ENCODE measurements around the gene TXNDC16. TPM values are rescaled to one million over a fixed set of nuclear protein-coding genes. Genes with fewer than 3 reads are reported as not detected.
A peak's percentile ranks its signal among the peaks of the same experiment; 100 is the strongest.

The TXNDC16 gene
- total and polyA plus RNA-seq, 7 experiments from 2014 or later = 2.0 to 15.8 (median 7.3) TPM

DNA sequence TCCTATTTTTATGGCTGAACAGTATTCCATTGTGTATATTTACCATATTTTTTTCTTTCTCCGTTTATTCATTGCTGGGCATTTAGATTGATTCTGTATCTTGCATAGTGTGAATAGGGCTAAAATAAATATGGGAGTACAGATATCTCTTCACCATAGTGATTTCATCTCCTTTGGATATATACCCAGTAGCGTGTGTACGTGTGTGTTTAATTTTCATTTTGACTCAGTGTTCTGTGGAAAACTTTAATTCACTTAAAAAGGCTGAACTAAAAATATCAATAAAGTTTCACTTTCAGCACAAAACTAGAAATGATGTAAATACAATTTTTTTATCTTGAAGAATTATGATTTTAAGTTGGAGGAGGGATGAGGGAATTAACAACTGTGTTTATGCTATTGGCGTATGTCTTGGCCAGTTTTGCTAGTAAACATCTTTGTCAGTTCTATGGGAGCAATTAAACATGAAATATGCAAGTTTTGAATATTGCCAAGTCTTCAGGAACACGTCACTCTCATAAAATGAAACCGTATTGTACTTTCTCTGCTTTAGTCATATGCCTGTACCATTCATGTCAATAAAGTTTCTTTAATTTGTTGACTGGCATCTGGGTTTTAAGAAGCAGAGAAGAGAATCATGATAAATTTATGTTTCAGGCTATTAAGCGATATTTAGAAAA is 138.4 kb downstream of the TXNDC16 start:
- no peak for ATAC-seq
- intact Hi-C loops (cut with micrococcal nuclease) = loop anchor here in 1 of 2 donors (1.0 to 5.0 kb wide), 3 partner anchors 13 to 567 kb away; no protein-coding TSS in a partner anchor
- Histone ChIP-seq H3K4me1 (ENCODE audit: control insufficient read depth in 2 of 2, insufficient read depth in 2 of 2, low read length in 2 of 2) (no peaks in the 10 kb centered on the region), H3K27ac (ENCODE audit: low read depth, low read length) (no peak overlapping the region), H3K9me3 (ENCODE audit: control insufficient read depth in 2 of 3, low read length in 3 of 3) (no peaks in the 10 kb centered on the region), H3K36me3 (ENCODE audit: control insufficient read depth in 2 of 3, insufficient read depth in 3 of 3, low read length in 3 of 3) (no peaks in the 10 kb centered on the region), H3K27me3 (ENCODE audit: control insufficient read depth in 2 of 2, insufficient read depth in 2 of 2, low read length in 2 of 2) (no peaks in the 10 kb centered on the region), H3K4me3 (ENCODE audit: low read length) (no peak overlapping the region)
- ChIA-PET POLR2A (no interaction called here), CTCF (no interaction called here)
- Mint-ChIP-seq H3K9me3 (peaks cover 0 to 6% (median 0%) of the 10 kb centered on the region in 11 donors), H3K27ac (peak overlapping the region in 2 of 9 donors; percentile 29 to 90), H3K36me3 (peaks cover 0 to 37% (median 0%) of the 10 kb centered on the region in 5 donors), H3K4me1 (peaks cover 0 to 65% (median 6%) of the 10 kb centered on the region in 7 donors), H3K4me3 (peak overlapping the region in 2 of 10 donors; percentile 13 to 74), H3K27me3 (no peaks in the 10 kb centered on the region)
- no peak for DNase-seq

DNA sequence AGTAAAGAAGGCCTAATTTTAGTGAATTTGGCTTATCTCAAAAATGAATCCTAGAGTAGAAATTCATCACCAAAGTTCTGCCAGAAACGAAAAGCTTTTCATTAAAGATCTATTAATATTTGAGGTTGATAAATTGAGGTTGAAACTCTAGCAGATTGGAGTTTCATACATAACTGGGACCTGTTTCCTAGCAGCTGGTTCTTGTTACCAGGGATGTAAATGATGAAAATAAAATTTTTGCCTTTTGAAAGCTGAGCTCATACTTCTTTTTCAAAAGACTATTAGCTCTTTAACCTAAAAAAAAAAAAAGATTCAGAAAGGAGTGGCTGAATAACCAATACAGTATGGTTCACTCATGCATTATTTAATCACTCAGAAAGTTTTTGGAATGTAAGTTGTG is 139.9 kb downstream of the TXNDC16 start:
- Histone ChIP-seq H3K4me3 (ENCODE audit: low read length) (no peak overlapping the region), H3K27me3 (ENCODE audit: control insufficient read depth in 2 of 2, insufficient read depth in 2 of 2, low read length in 2 of 2) (no peaks in the 10 kb centered on the region), H3K9me3 (ENCODE audit: control insufficient read depth in 2 of 3, low read length in 3 of 3) (no peaks in the 10 kb centered on the region), H3K27ac (ENCODE audit: low read depth, low read length) (no peak overlapping the region), H3K36me3 (ENCODE audit: control insufficient read depth in 2 of 3, insufficient read depth in 3 of 3, low read length in 3 of 3) (no peaks in the 10 kb centered on the region), H3K4me1 (ENCODE audit: control insufficient read depth in 2 of 2, insufficient read depth in 2 of 2, low read length in 2 of 2) (no peaks in the 10 kb centered on the region)
- ChIA-PET POLR2A (interaction anchor here (0.7 kb wide), 1 partner anchor 12 kb away, joined by 4 read pairs; no protein-coding TSS in a partner anchor), CTCF (interaction anchor here (1.1 kb wide), 1 partner anchor 12 kb away, joined by 3 read pairs; no protein-coding TSS in a partner anchor)
- intact Hi-C loops (cut with micrococcal nuclease) = loop anchor here in 1 of 2 donors (5.0 kb wide), 1 partner anchor 565 kb away; no protein-coding TSS in a partner anchor
- no peak overlapping the region for H3K27ac Mint-ChIP-seq
- H3K4me3 Mint-ChIP-seq = no peak overlapping the region
- DNase-seq (no peak), ATAC-seq (no peak)
- peaks cover 0 to 34% (median 0%) of the 10 kb centered on the region in 5 donors for H3K36me3 Mint-ChIP-seq
- no peaks in the 10 kb centered on the region for H3K27me3 Mint-ChIP-seq
- peaks cover 0 to 60% (median 6%) of the 10 kb centered on the region in 7 donors for H3K4me1 Mint-ChIP-seq
- peaks cover 0 to 6% (median 0%) of the 10 kb centered on the region in 11 donors for H3K9me3 Mint-ChIP-seq

DNA sequence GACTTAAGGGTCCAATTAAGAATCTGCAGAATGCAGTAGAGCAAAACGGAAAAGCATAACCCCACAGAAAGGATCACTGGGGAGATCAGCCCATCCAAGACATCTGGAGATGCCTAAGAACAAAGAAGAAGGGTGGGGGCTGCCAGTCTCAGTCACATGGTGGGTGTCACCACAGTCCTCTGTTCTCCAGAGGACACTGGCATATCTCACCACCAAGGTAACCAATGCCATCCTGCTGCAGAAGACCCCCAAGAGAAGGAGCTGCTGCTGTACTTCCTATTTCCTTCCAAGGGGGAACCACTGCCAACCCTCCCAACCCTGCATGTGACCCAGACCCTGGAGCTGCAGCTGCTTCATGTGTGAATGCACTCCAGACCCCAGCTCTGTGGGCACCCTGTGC is 147.0 kb downstream of the TXNDC16 start:
- Histone ChIP-seq H3K9me3 (ENCODE audit: control insufficient read depth in 2 of 3, low read length in 3 of 3) (no peaks in the 10 kb centered on the region), H3K27ac (ENCODE audit: low read depth, low read length) (no peak overlapping the region), H3K36me3 (ENCODE audit: control insufficient read depth in 2 of 3, insufficient read depth in 3 of 3, low read length in 3 of 3) (no peaks in the 10 kb centered on the region), H3K4me3 (ENCODE audit: low read length) (no peak overlapping the region), H3K27me3 (ENCODE audit: control insufficient read depth in 2 of 2, insufficient read depth in 2 of 2, low read length in 2 of 2) (no peaks in the 10 kb centered on the region), H3K4me1 (ENCODE audit: control insufficient read depth in 2 of 2, insufficient read depth in 2 of 2, low read length in 2 of 2) (peaks cover 32 to 36% of the 10 kb centered on the region in 2 donors)
- ChIA-PET CTCF (no interaction called here), POLR2A (no interaction called here)
- DNase-seq (no peak), ATAC-seq (no peak)
- intact Hi-C loops (cut with micrococcal nuclease) = no loop called here
- H3K4me3 Mint-ChIP-seq = no peak overlapping the region
- H3K27me3 Mint-ChIP-seq = peaks cover 0 to 6% (median 0%) of the 10 kb centered on the region in 5 donors
- peaks cover 0 to 11% (median 0%) of the 10 kb centered on the region in 11 donors for H3K9me3 Mint-ChIP-seq
- peaks cover 34 to 74% (median 50%) of the 10 kb centered on the region in 7 donors for H3K4me1 Mint-ChIP-seq
- H3K36me3 Mint-ChIP-seq = peaks cover 0 to 45% (median 0%) of the 10 kb centered on the region in 5 donors
- H3K27ac Mint-ChIP-seq = peak overlapping the region in 1 of 9 donors; percentile 67

DNA sequence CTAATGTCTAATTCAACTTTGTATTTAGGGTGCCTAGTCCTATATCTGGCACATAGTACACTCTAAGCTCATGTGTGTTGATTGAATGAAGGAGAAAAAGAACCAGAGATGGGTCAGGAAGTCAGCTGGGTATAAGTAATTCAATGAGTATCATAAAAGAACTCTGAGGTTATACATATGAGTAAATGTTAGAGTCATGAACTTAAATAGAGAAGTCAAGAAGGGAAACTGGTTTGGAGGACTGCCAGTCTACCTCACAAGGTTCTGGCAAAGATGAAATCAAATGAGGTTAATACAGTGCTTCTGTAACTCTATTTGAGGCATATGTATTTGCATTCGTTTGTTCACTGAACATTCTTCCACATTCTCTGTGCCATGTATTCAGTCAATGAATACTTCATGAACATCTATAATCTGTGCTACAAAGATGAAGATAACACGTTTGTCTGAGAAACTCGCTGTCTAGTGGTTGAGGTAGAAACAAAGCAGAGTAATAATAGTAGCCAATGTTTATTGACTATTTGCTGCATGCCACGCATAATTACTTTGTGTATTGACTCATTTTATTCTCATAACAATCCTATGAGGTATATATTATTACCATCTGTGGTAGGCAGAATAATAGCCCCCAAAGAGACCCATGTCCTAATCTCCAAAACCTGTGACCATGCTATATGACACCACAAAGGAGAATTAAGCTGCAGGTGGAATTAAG is 149.3 kb downstream of the TXNDC16 start:
- peaks cover 31 to 72% (median 61%) of the 10 kb centered on the region in 7 donors for H3K4me1 Mint-ChIP-seq
- Histone ChIP-seq H3K27ac (ENCODE audit: low read depth, low read length) (no peak overlapping the region), H3K9me3 (ENCODE audit: control insufficient read depth in 2 of 3, low read length in 3 of 3) (no peaks in the 10 kb centered on the region), H3K4me1 (ENCODE audit: control insufficient read depth in 2 of 2, insufficient read depth in 2 of 2, low read length in 2 of 2) (peaks cover 45 to 48% of the 10 kb centered on the region in 2 donors), H3K27me3 (ENCODE audit: control insufficient read depth in 2 of 2, insufficient read depth in 2 of 2, low read length in 2 of 2) (no peaks in the 10 kb centered on the region), H3K36me3 (ENCODE audit: control insufficient read depth in 2 of 3, insufficient read depth in 3 of 3, low read length in 3 of 3) (no peaks in the 10 kb centered on the region), H3K4me3 (ENCODE audit: low read length) (no peak overlapping the region)
- H3K36me3 Mint-ChIP-seq = peaks cover 0 to 50% (median 0%) of the 10 kb centered on the region in 5 donors
- H3K27me3 Mint-ChIP-seq = peaks cover 0 to 6% (median 0%) of the 10 kb centered on the region in 5 donors
- H3K4me3 Mint-ChIP-seq = peak overlapping the region in 5 of 10 donors; percentile 1 to 25 (median 9)
- peaks cover 0 to 11% (median 0%) of the 10 kb centered on the region in 11 donors for H3K9me3 Mint-ChIP-seq
- intact Hi-C loops (cut with micrococcal nuclease) = loop anchor here (2.0 to 5.0 kb wide), 4 partner anchors 51 to 149 kb away; partner anchors contain the start of genes GPR137C (in 1 of the 2) and TXNDC16 (in 1 of the 2)
- DNase-seq (peak in 6 of 9 donors; percentile 16 to 56 (median 36)), ATAC-seq (peak; percentile 75)
- H3K27ac Mint-ChIP-seq = peak overlapping the region in 5 of 9 donors; percentile 3 to 85 (median 15)
- CTCF ChIA-PET = no interaction called here
- POLR2A ChIA-PET = no interaction called here

DNA sequence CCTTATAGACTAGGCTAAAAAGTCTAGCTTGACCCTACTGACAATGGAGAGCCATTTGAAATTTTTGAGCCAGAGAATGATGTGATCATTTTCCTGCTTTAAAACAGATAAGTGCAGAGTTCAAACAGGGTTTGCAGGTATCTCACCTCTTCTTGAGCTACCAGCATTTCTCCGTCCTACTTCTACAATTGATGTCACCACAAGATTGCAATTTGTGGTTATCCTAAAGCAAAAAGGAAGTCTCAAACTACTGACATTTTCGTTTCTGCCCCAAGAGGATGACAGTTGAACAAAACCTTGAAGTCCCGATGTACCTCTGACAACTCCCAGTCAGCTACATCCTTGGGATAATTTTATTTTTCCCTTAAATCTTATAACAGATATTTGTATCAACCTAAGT is 151.5 kb downstream of the TXNDC16 start:
- no peaks in the 10 kb centered on the region for H3K9me3 ChIP-seq (ENCODE audit: control insufficient read depth in 2 of 3, low read length in 3 of 3)
- Mint-ChIP-seq H3K9me3 (peaks cover 0 to 27% (median 0%) of the 10 kb centered on the region in 11 donors), H3K4me1 (peaks cover 33 to 81% (median 58%) of the 10 kb centered on the region in 7 donors), H3K27me3 (peaks cover 0 to 6% (median 0%) of the 10 kb centered on the region in 5 donors), H3K4me3 (peak overlapping the region in 9 of 10 donors; percentile 1 to 64 (median 47)), H3K36me3 (peaks cover 0 to 62% (median 0%) of the 10 kb centered on the region in 5 donors), H3K27ac (peak overlapping the region in 4 of 9 donors; percentile 10 to 85 (median 25))
- ATAC-seq = peak; percentile 79
- no peak overlapping the region for H3K4me3 ChIP-seq (ENCODE audit: low read length)
- CTCF ChIA-PET = interaction anchor here (1.1 to 1.4 kb wide), 2 partner anchors 12 to 100 kb away, joined by 3 read pairs; no protein-coding TSS in a partner anchor
- POLR2A ChIA-PET = interaction anchor here (0.6 kb wide), 1 partner anchor 11 kb away, joined by 4 read pairs; no protein-coding TSS in a partner anchor
- no peaks in the 10 kb centered on the region for H3K36me3 ChIP-seq (ENCODE audit: control insufficient read depth in 2 of 3, insufficient read depth in 3 of 3, low read length in 3 of 3)
- no peaks in the 10 kb centered on the region for H3K27me3 ChIP-seq (ENCODE audit: control insufficient read depth in 2 of 2, insufficient read depth in 2 of 2, low read length in 2 of 2)
- peak in 7 of 9 donors; percentile 15 to 66 (median 53) for DNase-seq
- peaks cover 43 to 46% of the 10 kb centered on the region in 2 donors for H3K4me1 ChIP-seq (ENCODE audit: control insufficient read depth in 2 of 2, insufficient read depth in 2 of 2, low read length in 2 of 2)
- intact Hi-C loops (cut with micrococcal nuclease) = loop anchor here (1.0 to 5.0 kb wide), 7 partner anchors 13 to 151 kb away; partner anchors contain the start of genes GPR137C (in 1 of the 2), PTGER2 (in 1 of the 2) and TXNDC16 (in 1 of the 2)
- H3K27ac ChIP-seq (ENCODE audit: low read depth, low read length) = no peak overlapping the region
